Jurkat, Clone E6-1 (cell line): Measurements from ENCODE around the gene TYRP1.

Experiments
- DNase-seq: peaks from one replicate; pipeline ENCODE4 v3.0.0-alpha.2; 2011; ENCODE audit warnings: low read depth, low spot score
- H3K4me3 ChIP-seq: 2 replicates; pipeline ENCODE4 v1.5.1; 2011; ENCODE audit warnings: mild to moderate bottlenecking, low read length, control low read depth, moderate library complexity

TYRP1 gene

DNA sequence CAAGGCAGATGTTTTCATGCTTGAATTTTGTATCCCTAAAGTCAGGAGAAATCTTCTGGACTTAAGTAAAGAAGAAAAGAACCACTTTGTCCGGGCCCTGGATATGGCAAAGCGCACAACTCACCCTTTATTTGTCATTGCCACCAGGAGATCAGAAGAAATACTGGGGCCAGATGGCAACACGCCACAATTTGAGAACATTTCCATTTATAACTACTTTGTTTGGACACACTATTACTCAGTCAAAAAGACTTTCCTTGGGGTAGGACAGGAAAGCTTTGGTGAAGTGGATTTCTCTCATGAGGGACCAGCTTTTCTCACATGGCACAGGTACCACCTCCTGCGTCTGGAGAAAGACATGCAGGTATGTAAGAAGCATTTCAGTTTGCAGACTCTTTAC is 2.3 kb downstream of the TYRP1 start:
- no peak for DNase-seq
- no peak overlapping the region for H3K4me3 ChIP-seq

DNA sequence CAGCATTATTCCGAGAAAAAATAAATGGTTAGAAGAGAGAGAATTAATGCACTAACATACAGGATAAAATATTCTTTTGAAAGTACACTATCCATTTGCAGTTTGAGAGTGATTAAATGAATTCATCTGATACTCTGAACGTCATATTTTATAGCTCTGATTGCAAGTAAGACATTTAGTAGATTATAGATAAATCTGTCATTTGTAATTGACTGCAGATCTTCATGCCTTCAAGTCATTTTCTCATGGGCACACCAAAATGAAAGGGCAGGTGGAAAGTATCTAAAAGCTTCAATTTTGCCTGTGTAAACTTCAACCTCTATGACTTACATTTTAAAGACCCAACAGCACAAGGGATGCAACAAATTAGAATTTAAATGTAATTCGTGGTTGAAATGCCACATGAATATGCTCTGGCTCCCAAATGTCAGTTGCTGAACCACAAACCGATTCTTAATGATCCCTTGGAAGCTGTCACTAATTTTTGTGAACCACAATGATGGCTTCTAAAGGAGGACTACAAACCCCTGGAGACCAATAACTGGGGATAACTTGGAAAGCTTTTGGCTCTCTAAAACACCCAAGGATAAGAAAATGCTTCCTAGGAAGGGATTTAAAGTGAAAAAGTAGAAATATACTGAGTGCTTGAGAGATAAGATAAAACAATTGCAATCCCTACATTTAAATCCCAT is 3.9 kb downstream of the TYRP1 start:
- H3K4me3 ChIP-seq: no peak overlapping the region

DNA sequence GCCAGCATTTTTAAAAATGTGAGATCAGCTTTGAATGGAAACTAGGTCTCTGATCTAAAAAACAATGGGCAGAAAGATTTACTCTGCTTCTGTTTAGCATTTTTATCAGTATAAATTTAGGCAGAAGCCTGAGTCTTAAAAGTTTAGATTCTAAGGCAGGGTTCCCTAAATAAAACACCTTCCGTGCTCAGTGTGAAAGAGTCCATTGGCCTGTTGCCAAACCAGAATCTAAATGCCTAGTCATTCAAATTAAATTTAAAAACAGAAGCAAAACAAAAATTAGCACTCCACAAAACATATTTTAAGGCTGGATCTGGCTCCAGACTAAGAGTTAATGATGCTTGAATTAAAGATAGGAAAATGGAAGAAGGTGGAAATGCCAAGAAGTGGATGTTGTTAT is 4.5 kb downstream of the TYRP1 start:
- no peak overlapping the region for H3K4me3 ChIP-seq
- DNase-seq: no peak

More for the DNA sequence above, 3.9 kb downstream of the TYRP1 start:
- DNase-seq: no peak

DNA sequence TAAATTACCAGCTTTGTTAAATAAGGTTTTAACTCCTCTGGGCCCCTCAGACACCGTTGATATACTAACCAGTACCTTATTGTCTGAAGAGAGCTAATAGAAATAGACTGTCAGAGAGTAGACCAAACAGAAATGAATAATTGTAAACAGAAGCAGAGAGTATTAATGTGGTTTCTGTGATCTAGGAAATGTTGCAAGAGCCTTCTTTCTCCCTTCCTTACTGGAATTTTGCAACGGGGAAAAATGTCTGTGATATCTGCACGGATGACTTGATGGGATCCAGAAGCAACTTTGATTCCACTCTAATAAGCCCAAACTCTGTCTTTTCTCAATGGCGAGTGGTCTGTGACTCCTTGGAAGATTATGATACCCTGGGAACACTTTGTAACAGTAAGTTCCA is 5.1 kb downstream of the TYRP1 start:
- no peak overlapping the region for H3K4me3 ChIP-seq
- no peak for DNase-seq

DNA sequence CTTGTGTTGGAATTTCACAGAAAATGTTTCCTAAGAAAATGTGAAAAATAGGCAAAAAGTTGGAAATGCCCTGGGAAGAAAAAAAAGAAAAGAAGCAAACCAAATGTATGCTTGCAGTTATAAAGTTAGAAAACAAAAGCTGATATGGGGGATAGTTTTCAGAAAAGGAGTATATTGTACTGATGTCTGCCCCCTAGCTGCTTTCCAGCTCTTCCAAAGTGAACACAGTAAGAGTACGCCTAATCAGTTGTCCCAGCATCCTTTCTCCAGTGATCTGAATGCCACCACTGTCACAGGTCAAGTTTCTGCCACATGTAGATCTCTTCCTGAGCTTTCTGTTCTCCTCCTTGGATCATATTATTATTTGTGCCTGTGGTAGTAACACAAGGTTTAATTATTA is 5.8 kb downstream of the TYRP1 start:
- DNase-seq: no peak
- no peak overlapping the region for H3K4me3 ChIP-seq

DNA sequence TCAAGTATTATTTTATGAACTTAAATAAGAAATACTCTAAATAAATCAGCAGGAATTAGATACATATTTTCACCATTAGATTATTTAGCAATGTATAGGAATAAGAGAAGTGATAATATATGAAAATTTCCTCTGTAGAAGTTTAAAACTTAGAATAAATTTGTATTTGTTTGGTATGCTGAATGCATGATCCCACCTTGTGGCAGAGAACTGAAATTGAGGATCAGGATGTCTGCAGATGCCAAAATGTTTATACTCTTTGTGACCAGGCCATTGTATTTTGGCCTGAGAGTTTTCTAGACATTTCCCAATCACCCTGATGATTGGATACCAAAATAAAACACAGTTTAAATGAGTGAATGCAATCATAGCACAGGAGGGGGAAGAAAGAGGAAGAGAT is 6.3 kb downstream of the TYRP1 start:
- DNase-seq: no peak
- no peak overlapping the region for H3K4me3 ChIP-seq

DNA sequence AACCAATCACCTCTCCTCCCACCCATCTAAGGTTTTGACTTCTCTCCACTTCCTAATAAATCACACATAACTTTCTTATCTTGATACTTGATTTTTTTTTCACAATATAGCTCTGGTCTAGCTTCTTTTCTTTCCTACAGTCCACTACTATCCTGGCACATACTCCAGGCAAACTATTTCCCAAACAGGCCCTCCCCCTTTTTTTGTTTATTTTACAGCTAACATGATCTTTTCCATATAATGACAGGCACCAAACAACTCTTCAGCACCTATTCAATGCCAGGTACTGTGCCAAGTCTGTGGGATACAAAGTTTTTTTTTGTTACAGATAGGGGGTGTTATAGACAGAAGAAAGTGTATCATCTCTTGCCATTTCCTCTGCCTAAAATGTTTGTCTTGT is 7.9 kb downstream of the TYRP1 start:
- H3K4me3 ChIP-seq: no peak overlapping the region
- DNase-seq: no peak

DNA sequence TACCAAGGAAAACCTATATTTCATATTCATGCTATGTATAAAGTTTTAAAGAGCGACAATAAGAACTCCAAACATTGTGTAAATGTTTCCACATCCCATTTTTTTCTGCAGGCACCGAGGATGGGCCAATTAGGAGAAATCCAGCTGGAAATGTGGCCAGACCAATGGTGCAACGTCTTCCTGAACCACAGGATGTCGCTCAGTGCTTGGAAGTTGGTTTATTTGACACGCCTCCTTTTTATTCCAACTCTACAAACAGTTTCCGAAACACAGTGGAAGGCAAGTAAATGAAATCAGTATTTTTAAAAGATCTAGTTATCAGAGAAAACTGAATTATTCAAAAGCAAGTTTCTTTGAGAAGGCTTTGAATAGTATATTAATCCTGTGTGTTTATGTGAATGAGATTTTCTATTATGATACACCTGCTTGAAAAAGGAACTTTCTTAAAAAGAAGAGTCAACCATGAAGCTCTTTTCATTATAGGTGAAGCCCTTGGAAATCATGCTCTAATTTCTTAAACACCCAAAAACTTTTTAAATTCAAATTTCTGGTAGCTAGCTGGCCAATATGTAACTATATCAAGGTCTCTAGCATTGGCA is 9.1 kb downstream of the TYRP1 start:
- no peak overlapping the region for H3K4me3 ChIP-seq
- no peak for DNase-seq

DNA sequence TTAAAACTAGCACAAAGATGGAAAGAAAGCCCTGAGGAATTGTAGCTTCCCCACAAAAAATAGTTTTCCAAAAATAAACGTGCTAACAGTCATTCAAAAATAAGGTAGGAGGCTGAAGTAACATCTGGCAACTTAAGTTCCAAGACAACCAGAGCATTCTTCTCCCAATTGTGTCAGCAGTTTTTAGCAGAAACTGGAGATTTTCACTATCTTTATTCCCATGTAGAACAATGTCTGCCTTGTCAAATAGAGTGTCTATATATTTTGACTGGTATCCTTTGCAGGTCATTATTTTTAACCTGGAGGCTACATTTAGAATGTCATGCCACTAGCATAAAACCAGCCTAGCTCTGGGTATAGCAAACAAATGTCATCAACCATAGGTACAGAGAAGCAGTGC is 10.8 kb downstream of the TYRP1 start:
- H3K4me3 ChIP-seq: no peak overlapping the region
- no peak for DNase-seq

DNA sequence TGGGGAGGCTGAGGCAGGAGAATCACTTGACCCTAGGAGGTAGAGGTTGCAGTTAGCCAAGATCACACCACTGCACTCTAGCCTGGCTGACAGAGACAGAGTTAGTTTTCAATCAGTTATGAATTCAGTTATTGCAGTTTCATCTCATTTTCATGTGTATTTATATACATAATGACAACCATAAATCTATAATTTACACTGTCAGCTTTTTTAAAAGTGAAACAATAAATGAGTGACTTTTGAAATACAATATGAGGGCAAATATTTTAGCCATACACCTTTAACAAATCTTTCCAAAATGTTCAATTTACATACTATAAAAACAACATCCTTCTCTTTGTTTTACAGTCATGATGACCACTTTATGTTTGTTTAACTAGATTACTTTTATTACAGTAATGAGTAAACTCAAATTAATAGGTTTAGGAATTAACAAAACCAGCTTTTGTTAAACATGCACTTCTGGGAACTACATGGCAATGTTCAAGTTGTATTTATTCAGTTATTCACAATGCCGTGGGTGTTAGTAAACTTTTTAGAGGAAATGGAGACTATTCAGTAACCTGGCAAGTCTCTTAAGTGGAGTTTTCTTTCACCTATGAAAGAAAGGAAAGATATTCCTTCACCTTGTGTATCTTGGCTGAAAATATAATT is 12.7 kb downstream of the TYRP1 start:
- DNase-seq: no peak
- H3K4me3 ChIP-seq: no peak overlapping the region

DNA sequence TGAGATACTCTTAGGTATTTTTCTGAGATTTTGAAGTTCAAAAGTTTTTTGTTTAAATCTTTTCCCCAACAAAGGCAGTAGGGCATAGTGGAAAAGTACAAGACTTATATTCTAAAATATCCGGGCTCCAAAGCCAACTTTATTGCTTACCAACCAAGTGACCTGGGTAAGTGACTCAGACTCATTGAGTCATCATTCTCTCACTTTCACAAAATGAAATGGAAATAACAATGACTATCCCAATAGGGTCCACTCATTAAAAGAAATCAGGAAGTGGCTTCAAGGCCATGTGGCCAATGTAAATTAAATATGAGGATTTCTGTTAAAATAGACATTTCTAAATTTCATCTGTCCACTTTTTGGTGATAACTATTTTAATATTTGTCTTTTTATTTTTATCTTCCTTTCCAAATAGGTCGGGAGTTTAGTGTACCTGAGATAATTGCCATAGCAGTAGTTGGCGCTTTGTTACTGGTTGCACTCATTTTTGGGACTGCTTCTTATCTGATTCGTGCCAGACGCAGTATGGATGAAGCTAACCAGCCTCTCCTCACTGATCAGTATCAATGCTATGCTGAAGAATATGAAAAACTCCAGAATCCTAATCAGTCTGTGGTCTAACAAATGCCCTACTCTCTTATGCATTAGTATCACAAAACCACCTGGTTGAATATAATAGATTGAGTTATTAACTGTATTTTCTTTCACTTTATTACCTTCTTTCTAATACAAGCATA is 15.5 kb downstream of the TYRP1 start:
- DNase-seq: no peak

DNA sequence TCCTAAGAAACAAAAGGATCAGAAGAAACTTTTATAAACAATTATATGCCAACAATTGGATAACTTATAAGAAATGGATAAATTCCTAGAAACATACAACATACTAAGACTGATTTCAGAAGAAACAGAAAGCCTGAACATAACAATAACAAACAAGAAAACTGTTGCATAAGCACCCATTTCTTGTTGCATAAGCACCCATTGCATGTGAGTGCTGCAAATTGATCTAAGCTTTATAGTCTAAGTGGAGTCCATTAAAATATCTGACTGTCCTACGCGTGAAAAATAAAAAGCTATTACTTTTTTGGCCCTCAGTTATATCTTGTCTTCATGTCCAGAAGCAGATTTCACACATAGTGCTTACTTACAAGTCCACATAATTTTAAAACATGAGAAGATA is 19.3 kb downstream of the TYRP1 start:
- DNase-seq: no peak
- H3K4me3 ChIP-seq: no peak overlapping the region

More for the DNA sequence above, 15.5 kb downstream of the TYRP1 start:
- H3K4me3 ChIP-seq: no peak overlapping the region

DNA sequence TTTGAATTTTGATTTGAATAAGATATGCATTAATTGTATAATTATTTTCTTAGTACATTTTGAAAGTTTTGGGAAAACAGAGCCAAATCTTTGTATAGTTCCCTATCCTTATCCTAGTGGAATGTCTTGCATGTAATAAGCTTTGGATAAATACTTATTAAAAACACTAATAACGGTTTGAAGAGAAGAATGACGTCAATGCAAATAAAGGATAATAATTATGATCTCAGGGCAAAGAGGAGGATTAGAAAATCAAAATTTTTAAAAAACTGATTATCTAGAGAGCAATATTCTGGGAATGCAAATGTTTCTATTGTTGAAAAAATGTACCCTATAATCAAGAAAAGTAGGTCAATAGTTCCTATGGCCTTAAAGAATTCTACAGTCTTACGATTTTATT is 22.1 kb downstream of the TYRP1 start:
- no peak overlapping the region for H3K4me3 ChIP-seq
- DNase-seq: no peak

DNA sequence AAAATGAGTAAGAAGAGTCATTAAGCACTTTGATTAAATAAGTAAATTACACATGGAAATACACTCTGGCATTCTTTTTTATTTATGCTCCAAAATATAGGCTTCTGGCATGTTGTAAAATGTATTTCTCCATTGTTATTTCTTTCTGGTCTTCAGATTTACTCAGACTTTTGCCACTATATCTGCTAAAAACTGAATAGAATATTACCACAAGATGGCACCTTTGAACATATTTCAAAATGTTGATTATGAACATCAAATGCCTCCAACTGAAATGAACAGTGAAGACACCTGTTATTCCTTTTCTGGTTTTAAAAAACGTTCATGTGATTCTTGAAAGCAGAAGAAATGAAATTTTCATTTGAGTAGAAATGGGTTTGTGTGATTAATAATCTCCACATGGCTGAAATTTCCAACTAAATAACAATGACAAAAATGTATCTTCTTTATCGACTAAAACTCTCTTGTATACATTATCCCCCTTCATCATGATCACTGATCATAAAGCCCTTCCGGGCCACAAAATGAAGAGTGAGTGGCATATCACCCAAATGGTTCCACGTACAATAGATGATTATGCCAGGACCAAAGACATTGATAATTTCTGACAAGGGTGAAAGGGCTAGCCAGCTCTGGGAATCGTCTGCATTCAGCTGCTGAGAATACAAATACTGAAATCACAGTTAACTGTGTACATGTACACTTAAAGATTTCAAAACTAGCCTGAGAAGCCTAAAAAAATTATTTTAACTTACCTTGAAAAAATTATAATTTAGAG is 23.8 kb downstream of the TYRP1 start:
- H3K4me3 ChIP-seq: no peak overlapping the region
- DNase-seq: no peak

DNA sequence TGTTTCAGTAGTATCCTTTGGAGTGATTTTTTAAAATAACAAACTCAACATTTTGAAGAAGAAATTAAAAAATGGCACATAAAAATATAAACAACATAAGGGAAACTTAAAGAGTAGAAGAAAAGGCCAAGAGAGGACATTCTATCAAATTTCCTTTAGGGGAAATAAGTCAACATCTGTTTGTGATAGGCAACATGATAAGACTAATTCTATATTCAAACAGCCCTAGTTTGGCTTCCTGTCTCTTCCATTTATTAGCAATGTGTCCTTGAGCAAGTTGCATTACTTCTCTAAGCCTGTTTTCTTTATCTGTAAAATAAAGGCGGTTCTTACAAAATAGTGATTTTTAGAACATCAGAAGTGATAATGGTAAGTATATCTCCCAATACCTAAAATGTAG is 24.7 kb downstream of the TYRP1 start:
- DNase-seq: no peak
- no peak overlapping the region for H3K4me3 ChIP-seq

DNA sequence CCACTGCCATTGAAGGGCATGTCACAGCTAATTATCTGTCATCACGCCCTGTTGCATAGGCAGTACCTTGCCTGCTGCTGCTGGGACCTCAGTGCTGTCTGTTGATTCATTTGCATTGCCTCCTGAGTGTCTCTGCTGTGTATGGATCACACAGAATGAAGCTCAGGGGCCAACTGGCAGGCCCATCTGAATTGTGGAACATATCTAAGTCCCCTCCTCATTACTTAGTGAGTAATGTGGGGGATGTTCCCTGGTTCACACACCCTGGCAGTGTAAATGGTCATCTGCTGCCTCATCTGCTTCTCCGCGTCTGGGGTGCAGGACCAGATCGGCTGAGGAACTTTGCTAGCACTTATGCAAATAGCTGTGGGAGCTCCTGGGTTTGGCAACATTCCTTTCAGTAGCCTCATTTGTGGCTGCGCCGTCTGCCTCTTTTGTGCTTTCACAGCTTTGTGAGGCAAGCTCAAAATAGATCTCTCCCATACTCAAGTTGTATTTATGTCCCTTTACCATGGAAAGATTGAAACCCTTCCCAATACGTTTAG is 25.4 kb downstream of the TYRP1 start:
- no peak for DNase-seq
- no peak overlapping the region for H3K4me3 ChIP-seq

DNA sequence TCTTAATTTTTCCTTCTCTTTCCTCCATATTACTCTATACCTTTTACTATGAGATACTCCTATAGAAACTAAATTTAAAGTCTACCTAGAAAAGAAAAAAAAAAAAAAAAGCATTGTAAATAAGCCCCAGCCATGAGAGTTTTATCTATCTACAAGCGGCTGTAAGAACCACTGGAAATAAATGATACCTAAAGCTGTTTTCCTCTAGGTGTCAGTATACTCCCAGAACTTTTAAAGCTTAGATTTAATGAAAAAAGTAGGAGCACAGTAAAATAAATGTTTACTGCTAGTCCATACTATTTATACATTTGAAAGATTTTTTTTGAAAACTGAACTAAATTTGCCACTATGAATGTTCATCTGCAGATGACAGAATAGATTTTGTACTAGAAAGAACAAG is 26.2 kb downstream of the TYRP1 start:
- no peak overlapping the region for H3K4me3 ChIP-seq
- DNase-seq: peak; percentile 8

DNA sequence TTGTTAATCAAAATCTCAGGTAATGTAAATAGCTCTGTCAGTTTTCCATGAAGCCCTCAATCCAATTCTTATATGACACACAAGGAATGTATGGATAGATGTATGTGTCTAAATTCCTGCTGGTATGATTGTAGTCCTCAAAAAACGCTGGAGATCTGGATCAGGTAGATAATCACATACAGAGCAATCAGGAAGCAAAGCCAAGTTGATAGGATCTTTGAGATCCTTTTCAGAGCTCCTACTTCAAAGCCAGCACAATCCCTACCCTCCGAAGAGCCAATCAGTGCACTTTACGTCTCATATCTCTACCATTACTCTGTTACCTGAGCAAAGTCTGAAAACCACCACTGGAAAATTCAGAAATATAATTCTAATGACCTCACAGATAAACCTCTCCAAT is 27.4 kb downstream of the TYRP1 start:
- no peak overlapping the region for H3K4me3 ChIP-seq
- DNase-seq: no peak

DNA sequence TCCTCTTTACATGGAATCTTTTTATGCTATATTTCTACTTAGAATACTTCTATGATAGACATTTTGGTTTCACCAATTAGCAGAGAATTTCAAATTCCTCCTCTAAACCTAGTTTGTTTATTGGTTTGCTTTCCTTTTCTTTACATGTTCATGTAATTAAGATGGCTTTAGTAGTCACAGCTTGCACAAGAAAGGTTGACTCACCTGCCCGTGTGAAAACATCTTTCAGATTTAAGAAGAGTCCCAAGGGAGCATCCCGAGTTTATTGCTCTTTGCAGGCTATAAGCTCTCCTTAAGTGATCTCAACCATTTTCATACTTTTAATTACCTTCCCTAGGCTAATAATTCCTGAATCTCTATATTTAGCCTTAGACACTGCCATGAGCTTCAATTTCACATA is 28.9 kb downstream of the TYRP1 start:
- no peak for DNase-seq
- no peak overlapping the region for H3K4me3 ChIP-seq
